HG03442 (cell line): ENCODE measurements around the gene SYNJ2.

Source experiments
- ATAC-seq: cut with Tn5 transposase; IDR thresholded peaks from one replicate; pipeline ENCODE4 v1.9.1; 2021; ENCODE audit warnings: mild to moderate bottlenecking, moderate library complexity; ENCODE audit not compliant: unreplicated experiment

The SYNJ2 gene

DNA sequence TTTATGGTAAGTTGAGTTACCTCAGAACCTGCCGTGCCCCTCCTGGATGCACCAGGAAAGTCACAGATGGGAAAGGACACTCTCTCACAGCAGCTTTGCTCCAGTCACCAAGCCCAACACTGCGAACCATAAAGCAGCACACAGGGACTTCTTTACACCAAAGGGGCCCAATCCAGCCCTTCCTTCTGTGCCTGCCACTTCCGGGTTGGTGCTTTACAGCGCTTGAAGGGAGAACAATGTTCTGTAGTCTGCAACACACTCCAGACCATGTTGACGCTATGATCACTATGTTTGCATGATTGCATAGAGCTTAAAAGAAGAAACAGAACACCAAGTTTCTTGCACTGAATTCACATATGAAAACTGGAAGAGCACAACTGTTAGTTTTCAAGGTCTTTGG is 129.3 kb downstream of the SYNJ2 start:
- no peak for ATAC-seq

DNA sequence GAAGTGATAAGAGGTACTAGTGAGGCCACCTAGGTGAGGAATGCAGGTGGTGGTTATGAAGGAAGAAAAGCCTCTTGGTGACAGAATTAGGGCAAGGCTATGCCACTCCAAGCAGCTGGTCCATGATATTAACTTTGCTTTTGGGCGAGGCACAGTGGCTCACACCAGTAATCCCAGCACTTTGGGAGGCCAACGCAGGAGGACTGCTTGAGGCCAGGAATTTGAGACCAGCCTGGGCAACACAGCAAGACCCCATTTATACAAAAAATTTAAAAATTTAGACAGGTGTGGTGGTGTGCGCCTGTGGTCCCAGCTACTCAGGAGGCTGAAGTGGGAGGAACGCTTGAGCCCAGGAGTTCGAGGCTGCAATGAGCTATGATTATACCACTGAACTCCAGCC is 130.3 kb downstream of the SYNJ2 start:
- no peak for ATAC-seq

DNA sequence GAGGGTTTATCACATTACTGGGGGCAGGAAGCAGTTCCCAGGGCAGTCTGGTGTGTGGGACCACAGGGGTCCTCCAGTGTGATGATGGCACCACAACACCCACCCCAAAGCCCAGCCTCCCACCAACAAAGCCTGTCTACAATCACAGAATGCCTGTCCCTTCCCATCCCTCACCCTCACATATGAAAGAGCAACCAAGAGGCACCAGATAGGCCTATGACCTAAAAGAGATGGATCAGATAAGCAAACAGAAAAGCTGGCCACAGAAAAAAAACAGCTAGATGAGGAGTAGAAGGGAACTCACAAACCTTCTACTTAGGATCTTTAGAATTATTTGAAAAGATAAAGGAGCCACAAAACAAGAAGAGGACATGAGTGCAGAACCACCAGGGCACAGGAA is 132.1 kb downstream of the SYNJ2 start:
- ATAC-seq, result no peak

DNA sequence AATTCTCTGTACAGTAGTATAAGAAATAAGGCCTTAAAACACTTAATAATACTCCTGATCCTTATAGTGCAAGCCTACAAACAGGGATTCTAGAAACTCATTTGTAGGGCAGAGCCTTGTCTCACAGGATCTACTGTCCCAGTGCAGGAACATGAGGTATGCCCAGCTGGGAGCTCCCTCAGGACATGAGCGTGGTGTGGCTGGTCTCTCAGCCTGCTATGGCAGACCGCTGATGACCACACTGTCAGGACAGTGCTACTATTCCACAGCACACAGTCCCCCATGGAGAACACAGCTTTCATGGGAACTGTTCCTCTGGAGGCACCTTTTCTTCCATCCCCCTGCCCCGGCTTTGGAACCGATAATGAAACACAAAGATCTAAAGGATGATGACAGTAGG is 133.4 kb downstream of the SYNJ2 start:
- no peak for ATAC-seq

DNA sequence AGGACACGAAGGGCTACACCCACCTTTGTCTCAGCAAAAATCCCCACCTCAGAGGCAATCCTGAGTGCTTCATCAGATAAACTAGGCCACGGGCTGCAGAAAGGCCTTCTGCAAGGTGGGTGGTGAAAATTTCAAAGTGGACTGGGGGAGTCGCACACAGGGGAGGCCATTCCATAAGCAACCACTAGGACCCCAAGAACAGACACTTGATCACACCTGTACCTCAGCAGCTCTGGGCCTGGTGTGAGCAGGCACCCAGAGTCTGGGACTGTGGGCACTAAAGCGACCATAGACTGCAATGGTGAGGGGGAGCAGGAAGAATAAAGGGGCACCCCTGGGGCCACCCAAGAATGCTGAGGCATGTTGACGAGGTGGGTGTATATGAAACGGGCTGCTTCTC is 133.8 kb downstream of the SYNJ2 start:
- ATAC-seq, result no peak

DNA sequence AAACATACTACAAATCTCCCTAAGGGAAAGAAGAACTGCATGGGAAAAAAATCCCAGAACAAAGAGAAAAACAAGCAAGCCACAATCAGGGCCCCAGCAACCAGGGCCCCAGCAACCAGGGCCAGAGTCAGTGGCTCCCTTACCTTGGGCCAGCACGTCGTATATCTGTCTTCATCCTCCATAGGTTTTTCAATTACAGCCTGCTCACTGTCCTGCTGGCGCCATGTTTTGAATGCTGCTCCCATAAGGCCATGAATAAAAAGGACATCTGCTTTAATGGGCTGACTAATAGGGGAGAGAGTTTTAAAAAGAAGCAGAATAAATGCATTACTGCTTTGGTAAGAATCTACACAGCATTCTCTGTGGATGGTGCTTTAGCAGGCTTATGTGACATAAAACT is 137.2 kb downstream of the SYNJ2 start:
- ATAC-seq, result no peak

DNA sequence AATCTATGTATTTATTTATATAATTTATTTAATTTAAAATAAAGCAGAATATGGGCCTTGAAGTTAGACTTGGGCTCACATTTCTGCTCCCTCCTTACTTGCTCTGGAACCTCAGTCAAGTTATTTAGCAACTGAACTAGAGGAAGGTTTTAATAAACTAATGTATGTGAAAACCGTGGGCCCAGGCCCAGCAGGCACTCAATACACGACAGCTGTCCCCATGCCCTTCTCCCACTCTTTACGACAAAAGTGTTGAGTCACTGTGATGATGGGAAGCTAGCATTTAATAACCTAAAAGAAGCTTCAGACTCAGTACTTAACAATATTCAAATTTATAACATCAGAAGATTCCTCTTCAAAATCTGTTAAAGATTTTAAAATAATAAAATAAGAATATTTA is 139.7 kb downstream of the SYNJ2 start:
- ATAC-seq, result no peak

DNA sequence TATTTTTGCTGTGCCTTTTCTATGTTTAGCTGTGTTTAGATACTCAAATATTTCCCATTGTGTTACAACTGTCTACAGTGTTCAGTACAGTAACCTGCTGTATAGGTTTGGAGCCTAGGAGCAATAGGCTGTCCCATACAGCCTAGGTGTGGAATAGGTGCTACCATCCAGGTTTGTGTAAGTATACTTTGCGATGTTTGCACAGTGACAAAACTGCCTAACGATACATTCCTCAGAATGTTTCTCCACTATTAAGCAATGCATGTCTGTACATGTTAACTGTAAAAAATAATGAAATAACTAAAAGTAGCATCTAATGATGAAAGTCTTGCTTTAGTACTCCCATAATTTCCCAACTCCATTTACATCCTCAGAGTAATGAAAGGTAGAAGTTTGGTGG is 140.4 kb downstream of the SYNJ2 start:
- no peak for ATAC-seq

DNA sequence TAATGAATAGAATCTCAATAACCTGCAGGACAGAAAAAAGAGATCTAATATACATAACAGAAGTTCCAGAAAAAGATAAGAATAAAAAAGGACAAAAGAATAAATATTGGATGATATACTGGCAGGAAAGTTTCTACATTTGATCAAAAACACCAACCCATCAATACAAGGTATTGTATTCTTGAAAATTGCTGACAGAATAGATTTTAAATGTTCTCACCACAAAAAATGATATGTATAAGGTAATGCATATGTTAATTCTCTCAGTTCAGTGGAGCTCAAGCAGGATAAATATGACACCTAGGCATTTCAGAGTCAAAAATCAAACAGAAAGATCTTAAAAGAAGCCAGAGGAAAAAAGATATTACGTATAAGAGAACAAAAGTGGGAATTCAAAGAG is 142.6 kb downstream of the SYNJ2 start:
- no peak for ATAC-seq

DNA sequence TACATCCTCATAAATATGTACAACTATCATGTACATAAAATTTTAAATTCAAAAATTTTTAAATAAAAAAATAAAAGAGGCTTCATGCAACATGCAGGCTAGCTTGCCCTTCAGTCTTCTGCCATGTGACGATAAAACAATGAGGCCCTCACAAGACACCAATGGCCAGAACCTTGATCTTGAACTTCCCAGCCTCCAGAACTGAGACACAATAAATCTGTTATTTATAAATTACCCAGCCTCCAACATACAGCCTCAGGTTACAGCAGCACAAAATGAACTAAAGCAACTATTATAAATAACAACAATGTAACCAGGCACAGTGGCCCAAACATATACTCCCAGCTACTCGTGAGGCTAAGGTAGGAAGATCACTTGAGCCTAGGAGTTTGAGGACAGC is 143.6 kb downstream of the SYNJ2 start:
- ATAC-seq, result no peak

DNA sequence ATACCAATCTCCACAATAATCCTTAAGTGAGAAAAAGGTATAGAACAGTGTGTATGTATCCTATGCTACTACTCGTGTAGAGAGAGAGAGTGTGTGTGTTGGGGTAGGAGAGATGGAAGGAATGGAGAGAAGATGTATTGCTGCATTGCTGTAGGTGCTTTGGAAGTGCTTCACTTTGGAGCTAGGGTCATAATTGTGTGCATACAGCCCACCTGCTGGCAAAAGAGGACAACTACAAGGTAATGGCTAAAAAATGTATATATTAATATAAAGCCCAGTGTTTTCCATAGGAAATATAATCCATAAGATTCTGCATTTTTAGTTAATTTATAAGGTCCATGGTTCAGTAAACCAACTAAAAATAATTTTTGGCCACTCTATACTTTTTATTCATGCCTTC is 150.3 kb downstream of the SYNJ2 start:
- no peak for ATAC-seq

DNA sequence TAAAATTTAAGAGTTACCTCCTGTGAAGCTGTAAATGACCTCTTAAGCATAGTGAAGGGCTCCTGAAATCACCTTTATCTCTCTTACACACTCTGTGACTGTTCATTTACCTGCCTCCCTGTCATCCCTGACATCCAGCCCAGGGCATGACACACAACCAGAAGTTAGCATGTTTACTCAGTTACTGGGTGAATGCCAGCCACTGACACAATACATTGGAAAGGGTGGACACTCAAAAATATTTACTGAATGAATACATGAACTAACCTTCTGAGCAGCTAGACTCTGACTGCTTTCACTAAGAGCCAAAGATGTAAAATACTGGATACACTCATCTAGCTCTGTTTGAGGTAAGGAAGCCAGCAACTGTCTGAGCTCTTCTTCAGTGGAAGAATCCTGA is 161.1 kb downstream of the SYNJ2 start:
- no peak for ATAC-seq

DNA sequence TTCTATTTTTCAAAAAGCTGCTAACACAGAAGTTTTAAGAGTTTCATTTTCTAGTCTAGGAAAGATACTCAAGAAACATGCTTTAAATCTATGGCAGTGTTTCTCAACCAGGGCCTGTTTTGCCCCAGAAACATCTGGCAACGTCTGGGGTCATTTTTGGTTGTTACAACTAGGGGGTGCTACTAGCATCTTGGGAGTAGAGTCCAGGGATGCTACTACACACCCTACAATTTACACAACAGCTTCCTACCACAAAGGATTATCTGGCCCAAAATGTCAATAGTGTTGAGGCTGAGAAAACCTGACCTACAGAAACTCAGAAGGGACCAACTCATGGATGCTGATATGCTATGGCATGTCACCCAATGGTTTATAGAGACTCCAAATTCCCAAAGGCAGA is 162.0 kb downstream of the SYNJ2 start:
- no peak for ATAC-seq
